Activated CD8-positive, alpha-beta T cell treated with anti-CD3 and anti-CD28 coated beads for 36 hours (primary cell): Measurements from ENCODE around the gene ARHGAP10. TPM values are rescaled to one million over a fixed set of nuclear protein-coding genes. Genes with fewer than 3 reads are reported as not detected.
"Not testable (repeated sequence)": the region's sequence is repeated elsewhere in the genome, so short reads cannot be mapped to it uniquely, and the experiment has no call there.

Experiments used
- ATAC-seq: fragments of 200-7000 bp; cut with Tn5 transposase; one replicate; pipeline ENCODE4 v1.10.0; 2021; ENCODE audit warnings: mild to moderate bottlenecking, moderate library complexity
- CTCF ChIA-PET: fragments of 350-600 bp; sonication (Branson Sonifier 250); formaldehyde crosslinking; loops from one replicate; lab custom pipeline; 2021; ENCODE audit warnings: antibody characterized with exemption; lab: Charles Lee
- POLR2A ChIA-PET: fragments of 350-600 bp; sonication (Branson Sonifier 250); formaldehyde crosslinking; loops from one replicate; lab custom pipeline; 2021; ENCODE audit warnings: antibody characterized with exemption; lab: Charles Lee
- DNase-seq: peaks from one replicate; pipeline ENCODE4 v3.0.0-alpha.2; 2020
- H3K27ac Mint-ChIP-seq: one replicate; pipeline ENCODE4 v1.8.0; 2021; ENCODE audit warnings: mild to moderate bottlenecking, mixed read lengths
- H3K27me3 Mint-ChIP-seq: one replicate; pipeline ENCODE4 v1.8.0; 2021; ENCODE audit warnings: mixed read lengths
- H3K36me3 Mint-ChIP-seq: one replicate; pipeline ENCODE4 v1.8.0; 2021; ENCODE audit warnings: low read depth, mixed read lengths
- H3K4me1 Mint-ChIP-seq: one replicate; pipeline ENCODE4 v1.8.0; 2021; ENCODE audit warnings: low read depth, mixed read lengths
- H3K4me3 Mint-ChIP-seq: one replicate; pipeline ENCODE4 v1.8.0; 2021; ENCODE audit warnings: mild to moderate bottlenecking, moderate library complexity, mixed read lengths
- H3K9me3 Mint-ChIP-seq: one replicate; pipeline ENCODE4 v1.8.0; 2021; ENCODE audit warnings: mixed read lengths
- intact Hi-C: fragments of 100-400 bp; cut with micrococcal nuclease; formaldehyde crosslinking; loops from one replicate; pipeline ENCODE4 v1.10.0; 2022
- total RNA-seq, 2 experiments: library from RNA; stranded (reverse); gene quantifications; one replicate each; pipeline ENCODE4 v1.2.3, GENCODE V29; 2021
- TF ChIP-seq, protein P1 (sequence below): fragments of 200-600 bp; IDR thresholded peaks from one replicate; pipeline ENCODE4 v1.8.0; 2022; ENCODE audit warnings: antibody characterized with exemption, mild to moderate bottlenecking

Gene ARHGAP10
- total RNA-seq, 2 experiments from 2014 or later = 4.0 to 5.1 TPM

DNA sequence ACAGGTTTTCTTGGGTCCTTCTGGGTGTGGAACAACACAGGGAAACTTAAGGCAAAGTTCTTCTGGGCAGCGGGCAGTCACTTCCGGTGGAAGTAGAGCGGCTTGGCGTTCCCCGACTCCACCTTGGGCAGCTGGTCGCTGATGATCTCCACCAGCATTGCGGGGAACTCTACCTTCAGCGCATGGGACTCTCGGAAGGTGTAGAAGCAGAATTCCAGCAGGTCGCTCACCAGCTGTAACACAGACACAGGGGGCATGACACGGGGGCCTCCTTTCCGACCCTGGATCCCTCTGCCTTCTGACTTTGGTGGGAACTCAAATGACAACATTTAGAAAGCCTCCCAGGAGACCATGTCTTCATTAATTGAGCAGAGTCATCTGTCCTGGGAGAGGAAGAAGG, 349.4 kb downstream of the ARHGAP10 start:
- H3K4me3 Mint-ChIP-seq = no peak overlapping the region
- ATAC-seq (no peak), DNase-seq (no peak)
- no peak overlapping the region for H3K27ac Mint-ChIP-seq
- H3K4me1 Mint-ChIP-seq = peaks cover 18% of the 10 kb centered on the region
- peaks cover 18% of the 10 kb centered on the region for H3K9me3 Mint-ChIP-seq
- CTCF ChIA-PET = no interaction called here
- POLR2A ChIA-PET = interaction anchor here (0.6 kb wide), 1 partner anchor 171 kb away, joined by 6 read pairs; no protein-coding TSS in a partner anchor
- intact Hi-C loops = no loop called here
- peaks cover 57% of the 10 kb centered on the region for H3K36me3 Mint-ChIP-seq
- TF ChIP-seq, protein P1, sequence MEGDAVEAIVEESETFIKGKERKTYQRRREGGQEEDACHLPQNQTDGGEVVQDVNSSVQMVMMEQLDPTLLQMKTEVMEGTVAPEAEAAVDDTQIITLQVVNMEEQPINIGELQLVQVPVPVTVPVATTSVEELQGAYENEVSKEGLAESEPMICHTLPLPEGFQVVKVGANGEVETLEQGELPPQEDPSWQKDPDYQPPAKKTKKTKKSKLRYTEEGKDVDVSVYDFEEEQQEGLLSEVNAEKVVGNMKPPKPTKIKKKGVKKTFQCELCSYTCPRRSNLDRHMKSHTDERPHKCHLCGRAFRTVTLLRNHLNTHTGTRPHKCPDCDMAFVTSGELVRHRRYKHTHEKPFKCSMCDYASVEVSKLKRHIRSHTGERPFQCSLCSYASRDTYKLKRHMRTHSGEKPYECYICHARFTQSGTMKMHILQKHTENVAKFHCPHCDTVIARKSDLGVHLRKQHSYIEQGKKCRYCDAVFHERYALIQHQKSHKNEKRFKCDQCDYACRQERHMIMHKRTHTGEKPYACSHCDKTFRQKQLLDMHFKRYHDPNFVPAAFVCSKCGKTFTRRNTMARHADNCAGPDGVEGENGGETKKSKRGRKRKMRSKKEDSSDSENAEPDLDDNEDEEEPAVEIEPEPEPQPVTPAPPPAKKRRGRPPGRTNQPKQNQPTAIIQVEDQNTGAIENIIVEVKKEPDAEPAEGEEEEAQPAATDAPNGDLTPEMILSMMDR = no peak
- no peaks in the 10 kb centered on the region for H3K27me3 Mint-ChIP-seq

DNA sequence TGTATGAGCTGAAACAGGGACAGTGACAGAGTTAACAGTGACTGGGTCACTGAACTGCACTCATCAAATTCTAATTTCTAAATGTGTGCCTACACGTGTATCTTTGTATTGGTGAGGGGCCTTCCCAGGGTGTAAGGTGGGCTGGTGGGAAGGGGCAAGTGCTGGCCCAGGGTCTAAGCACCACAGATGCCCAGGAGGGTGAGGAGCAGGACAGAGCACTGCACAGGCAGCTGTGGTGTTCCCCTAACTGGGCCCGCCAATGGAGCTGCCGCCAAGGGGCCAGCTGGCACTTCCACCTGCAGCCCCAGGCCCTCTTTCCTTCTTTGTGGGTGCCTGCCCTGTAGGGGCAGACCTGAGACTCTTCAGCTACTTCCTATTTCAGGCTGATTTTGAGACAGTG, 349.9 kb downstream of the ARHGAP10 start:
- TF ChIP-seq, protein P1 = no peak
- Mint-ChIP-seq H3K4me1 (peaks cover 20% of the 10 kb centered on the region), H3K27me3 (no peaks in the 10 kb centered on the region), H3K9me3 (peaks cover 14% of the 10 kb centered on the region), H3K4me3 (no peak overlapping the region), H3K27ac (no peak overlapping the region), H3K36me3 (peaks cover 52% of the 10 kb centered on the region)
- DNase-seq (no peak), ATAC-seq (no peak)
- intact Hi-C loops = no loop called here
- ChIA-PET CTCF (no interaction called here), POLR2A (no interaction called here)

DNA sequence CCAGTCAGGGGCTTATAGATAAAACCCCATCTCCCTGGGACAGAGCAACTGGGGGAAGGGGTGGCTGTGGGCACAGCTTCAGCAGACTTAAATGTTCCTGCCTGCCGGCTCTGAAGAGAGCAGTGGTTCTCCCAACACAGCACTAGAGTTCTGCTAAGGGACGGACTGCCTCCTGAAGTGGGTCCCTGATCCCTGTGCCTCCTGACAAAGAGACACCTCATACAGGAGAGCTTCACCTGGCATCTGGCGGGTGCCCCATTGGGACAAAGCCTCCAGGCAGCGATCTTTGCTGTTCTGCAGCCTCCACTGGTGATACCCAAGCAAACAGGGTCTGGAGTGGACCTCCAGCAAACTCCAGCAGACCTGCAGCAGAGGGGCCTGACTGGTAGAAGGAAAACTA, 351.2 kb downstream of the ARHGAP10 start:
- ATAC-seq, DNase-seq, H3K27me3 Mint-ChIP-seq, intact Hi-C loops, CTCF ChIA-PET, H3K27ac Mint-ChIP-seq, POLR2A ChIA-PET, H3K4me3 Mint-ChIP-seq: not testable (repeated sequence)
- Mint-ChIP-seq H3K9me3 (peaks cover 12% of the 10 kb centered on the region), H3K36me3 (peaks cover 46% of the 10 kb centered on the region), H3K4me1 (peaks cover 30% of the 10 kb centered on the region)

DNA sequence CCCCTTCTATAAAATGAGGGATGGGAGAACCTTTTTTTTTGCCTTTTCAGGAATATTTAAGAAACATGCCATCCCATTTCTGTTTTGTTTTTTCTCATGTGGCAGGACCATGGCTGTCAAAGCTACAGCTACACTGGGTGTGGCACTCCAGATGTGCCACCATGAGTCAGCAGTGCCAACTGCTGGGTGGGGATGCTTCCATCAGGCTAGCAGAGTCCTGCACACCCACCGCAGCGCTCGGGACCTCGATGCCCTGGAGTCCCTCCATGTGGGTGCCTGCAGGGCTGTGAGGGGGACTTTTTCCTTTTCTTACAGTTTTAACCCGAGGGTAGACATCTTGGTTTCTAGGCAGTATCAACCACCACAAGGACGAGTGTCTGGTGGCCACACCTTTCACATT, 357.7 kb downstream of the ARHGAP10 start:
- Mint-ChIP-seq H3K27ac (no peak overlapping the region), H3K4me3 (no peak overlapping the region), H3K36me3 (peaks cover 23% of the 10 kb centered on the region), H3K4me1 (peaks cover 28% of the 10 kb centered on the region), H3K27me3 (no peaks in the 10 kb centered on the region), H3K9me3 (peaks cover 9% of the 10 kb centered on the region)
- no peak for ATAC-seq
- ChIA-PET CTCF (no interaction called here), POLR2A (no interaction called here)
- intact Hi-C loops = no loop called here
- no peak for DNase-seq
- TF ChIP-seq, protein P1 = no peak

DNA sequence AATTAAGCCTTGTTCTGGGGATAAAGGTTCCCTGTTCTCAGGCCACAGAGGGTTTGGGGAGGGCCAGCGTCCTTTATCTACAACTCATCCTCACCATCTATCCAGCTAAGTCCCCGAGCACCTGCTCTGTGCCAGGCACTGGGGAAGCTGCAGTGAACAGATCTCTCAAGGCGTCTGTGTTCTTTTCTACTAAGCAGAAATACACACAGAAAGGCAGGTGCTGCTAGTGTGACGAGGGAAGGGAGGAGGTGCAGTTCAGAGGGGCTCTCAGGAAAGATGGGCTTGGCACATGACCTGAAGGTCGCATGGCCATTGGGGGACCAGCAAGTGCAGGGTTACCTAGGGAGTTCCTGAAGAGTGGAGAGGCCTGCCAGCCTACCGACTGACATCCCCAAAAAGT, 358.1 kb downstream of the ARHGAP10 start:
- DNase-seq (no peak), ATAC-seq (no peak)
- H3K4me3 Mint-ChIP-seq = no peak overlapping the region
- H3K4me1 Mint-ChIP-seq = peaks cover 26% of the 10 kb centered on the region
- peaks cover 19% of the 10 kb centered on the region for H3K36me3 Mint-ChIP-seq
- intact Hi-C loops = no loop called here
- H3K9me3 Mint-ChIP-seq = peaks cover 8% of the 10 kb centered on the region
- CTCF ChIA-PET = no interaction called here
- no peaks in the 10 kb centered on the region for H3K27me3 Mint-ChIP-seq
- H3K27ac Mint-ChIP-seq = no peak overlapping the region
- TF ChIP-seq, protein P1 = no peak
- POLR2A ChIA-PET = no interaction called here
